Activated CD4-positive, CD25-positive, alpha-beta regulatory T cell (primary cell): ENCODE data around the gene HDGF.

Experiments used
- DNase-seq, 4 experiments: peaks; one replicate each; lab custom pipeline; 2025; lab: John Stamatoyannopoulos, UW

Gene HDGF

GRCh38 chr1:156751451-156751756 is at the start of gene HDGF:
HDGF (minus strand) TSS chr1:156751675; CDS start chr1:156751429, 246 bp downstream.
- no peak for DNase-seq

DNA sequence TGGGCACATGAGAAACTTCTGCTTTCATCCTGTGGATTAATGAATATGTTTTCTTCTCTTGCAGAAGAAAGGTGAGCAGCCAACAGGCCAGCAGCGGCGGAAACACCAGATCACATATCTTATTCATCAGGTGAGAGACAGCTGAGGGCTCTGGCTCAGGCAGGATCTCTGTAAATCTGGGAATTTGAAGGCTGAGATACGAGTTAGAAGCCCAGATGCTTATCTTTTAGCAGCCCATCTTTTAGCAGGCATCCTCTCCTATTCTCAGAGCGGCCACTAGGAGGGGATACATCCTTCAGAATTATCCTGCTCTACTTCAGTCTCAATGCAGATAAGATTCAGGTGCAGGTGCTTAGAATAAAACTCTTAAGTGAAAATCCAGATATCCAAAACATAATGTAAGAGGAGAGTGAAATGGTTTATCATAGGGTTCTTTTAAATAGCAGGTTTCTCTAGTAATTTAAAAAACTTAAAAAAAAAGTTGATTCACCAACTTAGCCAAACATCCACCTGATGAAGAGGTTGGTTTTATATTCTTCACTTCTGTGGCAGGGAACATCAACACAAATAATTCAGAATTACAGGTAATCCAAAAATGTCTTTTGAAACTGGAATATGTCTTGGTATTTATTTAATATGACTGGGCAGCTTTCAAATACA is 45.9 kb upstream of the HDGF start:
- peak in 3 of 4 experiments; percentile 11 to 36 (median 31) for DNase-seq

DNA sequence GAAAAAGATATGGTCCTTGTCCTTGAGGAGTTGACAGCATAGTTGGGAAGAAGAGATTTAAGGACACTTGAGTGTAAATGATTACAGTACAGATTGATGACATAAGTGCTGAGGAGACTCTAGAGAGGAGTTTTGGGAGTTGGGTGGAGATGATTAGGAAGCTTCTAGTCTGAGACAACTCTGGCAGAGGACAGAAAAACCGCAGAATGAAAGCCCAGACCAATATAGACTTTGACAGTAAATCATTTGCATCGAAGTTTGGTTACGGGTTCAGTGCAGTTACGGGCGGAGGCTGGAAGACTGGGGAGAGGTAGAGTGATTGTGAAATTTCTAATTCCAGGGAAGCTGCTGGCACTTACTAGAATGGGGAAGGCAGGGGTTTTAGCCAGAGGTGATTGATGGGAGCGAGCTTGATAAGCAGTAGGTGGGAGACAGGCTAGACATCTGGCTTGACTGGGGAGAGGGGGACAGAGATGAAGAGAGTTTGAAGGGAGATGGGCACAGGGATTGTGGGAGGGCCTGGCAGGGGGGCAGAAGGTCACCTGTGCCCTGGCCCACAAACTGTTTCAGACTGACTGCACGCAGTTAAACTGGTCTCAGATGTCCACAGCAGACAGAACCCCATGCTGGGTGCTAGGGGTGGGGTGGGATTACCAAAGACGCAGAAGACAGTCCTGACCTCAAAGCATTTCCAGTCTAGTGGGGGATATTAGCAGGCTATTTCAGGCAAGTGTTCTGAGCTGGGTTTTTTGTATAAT is 45.0 kb upstream of the HDGF start:
- DNase-seq, result no peak

DNA sequence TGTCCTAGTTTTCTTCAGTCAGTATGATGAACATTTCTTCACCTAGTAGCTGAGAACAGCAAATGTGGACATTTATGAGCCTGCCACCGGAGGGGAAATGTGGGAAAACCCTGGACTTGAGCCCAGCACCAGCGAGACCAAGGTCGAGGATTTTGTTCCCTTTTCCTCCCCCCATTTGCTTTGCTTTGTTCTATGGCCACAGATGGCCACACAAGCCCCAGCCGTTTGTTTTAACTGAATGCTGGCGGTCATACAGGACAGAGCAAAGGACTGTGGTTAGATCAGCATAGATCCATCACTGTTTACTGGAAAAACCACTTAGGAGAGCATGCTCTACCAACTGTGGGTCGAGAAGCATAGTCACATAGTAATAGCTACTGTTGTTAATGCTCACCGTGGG is 44.3 kb upstream of the HDGF start:
- no peak for DNase-seq

GRCh38 chr1:156795374-156795733 is 43.9 kb upstream of the HDGF start:
- no peak for DNase-seq

GRCh38 chr1:156794506-156795373 is 43.3 kb upstream of the HDGF start:
- no peak for DNase-seq

DNA sequence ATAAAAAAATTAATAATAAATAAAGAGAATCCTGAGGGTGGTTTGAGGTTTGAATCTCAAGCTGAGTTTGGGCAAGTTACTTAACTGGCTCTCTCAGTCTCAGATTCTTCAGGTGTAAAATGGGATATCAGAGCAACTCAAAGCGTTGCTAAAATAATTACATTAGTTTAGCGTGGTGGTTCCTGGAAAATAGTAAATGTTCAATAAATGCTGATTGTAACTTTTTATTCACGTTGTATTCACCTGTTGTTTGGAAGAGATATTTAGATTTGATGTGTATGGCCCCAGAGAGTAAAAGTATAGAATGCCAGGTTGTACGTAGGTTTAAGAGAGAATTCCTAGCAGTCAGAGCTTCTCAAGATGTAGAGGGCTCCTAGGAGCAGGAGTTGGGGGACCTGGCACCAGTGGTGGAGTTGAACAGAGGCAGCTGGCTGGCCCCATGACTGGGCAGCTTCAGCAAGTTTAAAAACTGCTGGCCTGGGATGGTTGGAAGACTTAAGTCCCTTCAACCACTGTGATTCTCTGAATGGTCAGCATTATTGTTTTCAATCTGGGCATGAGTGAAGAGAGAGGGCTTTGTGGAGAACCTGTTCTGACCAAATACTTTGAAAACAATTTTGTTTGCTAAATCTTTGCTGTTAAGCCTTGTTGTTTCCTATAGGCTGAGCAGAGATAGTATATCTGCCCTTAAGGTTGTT is 38.3 kb upstream of the HDGF start:
- DNase-seq, result no peak

DNA sequence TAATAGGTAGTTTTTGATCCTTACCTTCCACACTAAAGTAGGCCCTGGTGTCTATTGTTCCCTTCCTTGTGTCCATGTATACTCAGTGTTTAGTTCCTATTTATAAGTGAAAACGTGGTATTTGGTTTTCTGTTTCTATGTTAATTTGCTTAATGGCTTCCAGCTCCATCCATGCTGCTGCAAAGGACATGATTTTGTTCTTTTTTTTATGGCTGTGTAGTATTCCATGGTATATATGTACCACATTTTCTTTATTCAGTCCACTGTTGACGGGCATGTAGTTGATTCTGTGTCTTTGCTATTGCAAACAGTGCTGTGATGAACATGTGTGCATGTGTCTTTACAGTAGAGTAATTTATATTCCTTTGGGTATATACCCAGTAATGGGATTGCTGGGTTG is 36.7 kb upstream of the HDGF start:
- no peak for DNase-seq

DNA sequence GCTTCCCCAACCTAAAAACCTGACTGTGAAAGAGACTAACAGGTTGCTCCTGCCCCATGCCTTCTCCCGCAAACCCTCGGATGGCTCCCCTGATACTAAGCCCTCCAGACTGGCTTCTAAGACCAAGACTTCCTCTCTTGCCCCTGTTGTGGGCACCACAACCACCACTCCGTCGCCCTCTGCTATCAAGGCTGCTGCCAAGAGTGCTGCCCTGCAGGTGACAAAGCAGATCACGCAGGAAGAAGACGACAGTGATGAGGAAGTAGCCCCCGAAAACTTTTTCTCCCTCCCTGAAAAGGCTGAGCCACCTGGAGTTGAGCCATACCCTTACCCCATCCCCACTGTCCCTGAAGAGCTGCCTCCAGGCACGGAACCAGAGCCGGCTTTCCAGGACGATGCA is 35.2 kb upstream of the HDGF start:
- DNase-seq, result no peak

GRCh38 chr1:156785458-156785857 is 34.0 kb upstream of the HDGF start:
- DNase-seq, result no peak

GRCh38 chr1:156781585-156782186 is 30.2 kb upstream of the HDGF start:
- no peak for DNase-seq

GRCh38 chr1:156777573-156777972 is 26.1 kb upstream of the HDGF start:
- no peak for DNase-seq

DNA sequence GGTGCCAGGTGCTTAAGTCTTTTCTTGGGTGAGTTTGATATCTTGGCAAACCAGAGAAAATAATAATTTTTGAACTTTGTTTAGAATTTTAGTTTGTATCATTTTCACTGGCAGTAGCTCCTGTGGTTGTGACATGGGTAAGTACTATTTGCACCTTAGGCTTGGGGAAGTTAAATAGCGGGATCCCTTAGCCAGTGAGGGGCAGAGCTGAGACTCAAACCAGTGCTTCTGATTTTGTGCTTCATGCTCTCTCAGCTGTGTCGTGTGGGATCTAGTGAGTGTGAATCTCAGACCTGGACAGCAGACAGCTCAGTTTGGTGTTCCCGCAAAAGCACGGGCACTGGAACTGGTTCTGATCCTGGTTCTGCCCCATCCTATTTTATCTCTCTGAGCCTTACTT is 25.5 kb upstream of the HDGF start:
- no peak for DNase-seq

DNA sequence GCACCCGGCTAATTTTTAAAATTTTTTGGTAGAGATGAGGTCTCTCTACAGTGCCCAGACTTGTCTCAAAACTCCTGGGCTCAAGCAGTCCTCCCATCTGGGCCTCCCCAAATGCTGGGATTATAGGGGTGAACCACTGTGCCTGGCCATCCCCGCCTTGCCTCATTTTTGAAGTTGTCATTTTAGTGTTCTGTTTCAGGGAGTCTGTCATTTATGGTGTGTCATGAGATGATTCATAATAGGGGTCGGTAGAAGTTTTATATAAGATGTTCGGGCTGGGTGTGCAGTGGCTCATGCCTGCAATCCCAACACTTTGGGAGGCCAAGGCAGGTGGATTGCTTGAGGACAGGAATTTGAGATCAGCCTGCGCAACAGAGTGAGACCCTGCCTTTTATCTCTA is 24.3 kb upstream of the HDGF start:
- DNase-seq, result no peak

- DNase-seq, result no peak
Observed at GRCh38 chr1:156773607-156774006, 22.1 kb upstream of the HDGF start.

DNA sequence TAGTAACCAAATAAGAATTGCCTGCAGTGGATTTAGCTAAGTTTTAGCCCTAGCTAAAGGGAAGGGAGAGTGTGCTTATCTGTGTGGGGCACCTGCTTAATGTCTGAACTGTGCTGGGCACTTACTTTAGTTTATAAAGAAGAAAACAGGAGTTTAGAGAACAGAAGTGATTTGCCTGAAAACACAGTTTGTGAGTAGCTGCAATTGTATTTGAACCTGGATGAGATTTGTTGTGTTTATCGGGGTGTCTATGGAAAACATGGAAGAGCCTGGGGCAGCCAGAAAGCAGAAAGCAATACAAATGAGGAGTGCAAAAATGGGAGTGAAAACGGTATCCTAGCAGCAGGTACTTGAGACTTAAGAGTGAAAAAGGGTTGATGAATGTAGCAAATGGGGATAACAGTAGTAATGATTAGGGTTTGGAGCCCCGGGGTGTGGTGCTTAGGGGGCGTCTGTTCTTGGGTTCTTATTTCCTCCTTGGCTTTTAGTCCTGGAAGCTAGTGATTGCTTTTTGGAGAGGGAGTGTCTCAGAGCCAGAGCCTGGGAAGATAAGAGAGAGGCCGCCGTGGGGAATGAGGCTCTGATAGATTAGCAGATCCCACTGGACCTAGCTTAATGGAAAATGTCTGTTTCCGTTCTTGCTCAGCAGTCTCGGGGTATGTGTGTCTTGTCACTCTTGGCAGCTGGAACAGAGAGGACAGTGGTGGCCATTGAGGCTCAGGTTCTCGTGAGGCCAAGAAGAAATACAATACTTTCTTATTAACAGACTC is 21.4 kb upstream of the HDGF start:
- no peak for DNase-seq

DNA sequence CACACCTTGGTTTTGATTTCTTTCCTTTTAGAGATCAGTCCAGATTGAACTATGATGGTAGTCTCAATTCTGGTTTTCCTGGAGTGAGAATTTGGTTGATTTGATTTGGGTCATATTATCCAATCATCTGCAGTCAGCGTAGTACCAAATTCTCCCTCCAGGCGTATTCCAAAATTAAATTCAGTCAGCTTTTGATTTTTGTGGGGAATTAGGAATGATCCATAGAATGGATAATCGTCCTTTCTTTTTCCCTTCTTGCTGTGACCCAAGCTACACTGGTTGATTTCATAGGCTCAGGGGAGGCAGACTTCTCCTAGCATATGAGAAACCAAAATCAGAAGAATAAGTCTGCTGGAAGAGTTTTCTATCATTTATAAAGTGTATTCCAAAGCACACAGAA is 20.7 kb upstream of the HDGF start:
- DNase-seq, result no peak

DNA sequence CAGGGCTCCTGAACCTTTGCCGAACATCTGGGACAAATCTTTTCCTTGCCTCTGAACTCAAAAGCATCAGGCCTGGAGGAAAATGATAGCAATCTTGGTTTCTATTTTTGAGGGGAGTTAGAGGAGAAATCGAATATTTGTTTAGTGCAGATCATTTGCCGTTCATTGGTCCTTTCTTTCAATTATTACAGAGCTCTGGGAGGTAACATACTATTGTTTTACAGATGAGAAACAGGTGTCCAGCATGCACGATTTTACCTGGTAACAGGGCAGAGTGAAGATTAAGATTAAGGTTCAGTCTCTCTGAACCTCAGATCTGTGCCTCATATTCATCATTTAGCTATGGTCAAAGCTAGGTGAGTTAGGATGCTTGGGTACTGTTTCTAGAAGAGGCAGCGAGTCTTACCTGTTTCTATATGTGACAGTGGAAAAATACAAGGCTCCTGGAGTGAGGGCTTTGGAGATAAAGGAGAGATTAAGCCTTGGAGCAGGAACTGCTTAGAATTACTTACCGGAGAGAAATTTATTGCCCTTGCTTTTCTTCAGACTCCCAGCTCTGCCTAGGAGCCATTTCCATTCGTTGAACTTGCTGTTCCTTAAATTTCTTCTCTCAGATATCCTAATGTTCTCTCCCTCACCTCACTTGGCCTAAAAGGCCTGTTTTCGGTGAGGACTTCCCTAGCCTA is 17.3 kb upstream of the HDGF start:
- no peak for DNase-seq

DNA sequence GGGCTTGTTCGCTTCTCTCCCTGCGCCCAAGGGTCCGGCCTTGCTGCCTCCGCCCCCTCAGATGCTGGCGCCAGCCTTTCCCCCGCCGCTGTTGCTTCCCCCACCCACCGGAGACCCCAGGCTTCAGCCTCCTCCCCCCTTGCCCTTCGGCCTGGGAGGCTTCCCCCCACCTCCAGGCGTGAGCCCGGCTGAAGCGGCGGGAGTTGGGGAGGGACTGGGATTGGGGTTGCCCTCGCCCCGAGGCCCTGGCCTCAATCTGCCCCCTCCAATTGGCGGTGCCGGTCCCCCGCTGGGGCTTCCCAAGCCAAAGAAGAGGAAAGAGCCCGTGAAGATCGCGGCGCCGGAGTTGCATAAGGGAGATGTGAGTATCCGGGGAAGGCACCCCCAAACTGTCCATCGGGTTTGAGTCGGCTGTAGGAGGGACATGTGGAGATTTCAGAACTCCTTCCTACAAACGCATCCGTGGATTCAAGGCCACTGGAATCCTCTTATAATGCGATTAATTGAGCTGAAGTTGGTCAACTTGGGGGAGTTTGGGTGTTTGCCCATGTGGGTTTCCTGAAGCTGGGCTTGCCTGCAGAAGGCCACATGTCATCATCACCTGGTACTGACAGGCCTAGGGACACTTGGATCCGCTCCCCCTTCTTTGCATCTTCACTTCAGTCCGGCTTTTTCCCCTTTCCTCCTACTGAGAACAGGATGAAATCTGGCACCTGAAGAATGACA is 16.6 kb upstream of the HDGF start:
- no peak for DNase-seq
